HG02885 (cell line): ENCODE results near the gene DCAF10.
"Not testable (repeated sequence)": the region's sequence is repeated elsewhere in the genome, so short reads cannot be mapped to it uniquely, and the experiment has no call there.

ENCODE experiments used
- ATAC-seq: cut with Tn5 transposase; IDR thresholded peaks from one replicate; pipeline ENCODE4 v1.9.1; 2021; ENCODE audit warnings: mild to moderate bottlenecking; ENCODE audit not compliant: unreplicated experiment, poor library complexity

DCAF10 gene

GRCh38 chr9:37856551-37856950, 56.0 kb downstream of the DCAF10 start:
- ATAC-seq, result no peak

GRCh38 chr9:37859043-37859442, 58.4 kb downstream of the DCAF10 start:
- no peak for ATAC-seq

DNA sequence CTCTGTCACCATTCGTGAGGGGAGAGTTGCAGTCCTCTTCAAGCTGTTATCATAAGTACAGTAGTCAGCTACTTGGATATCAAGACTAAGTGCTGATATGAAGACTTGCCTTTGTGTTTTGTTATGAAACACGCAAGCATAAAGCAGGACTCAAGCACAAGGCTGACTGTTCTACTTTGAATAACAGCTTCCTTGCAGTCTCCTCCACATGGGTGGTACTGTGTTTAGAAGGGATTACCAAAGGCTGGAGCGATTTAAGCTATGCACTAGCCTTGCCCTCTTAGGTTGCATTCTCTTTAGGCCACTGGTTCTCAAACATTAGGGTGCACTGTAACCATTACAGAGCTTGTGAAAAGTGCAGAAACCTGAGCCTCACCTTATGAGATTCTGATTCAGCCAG, 61.9 kb downstream of the DCAF10 start:
- ATAC-seq, result no peak

GRCh38 chr9:37870081-37870798, 69.6 kb downstream of the DCAF10 start:
- no peak for ATAC-seq

- no peak for ATAC-seq
These were observed 70.2 kb downstream of the DCAF10 start for GRCh38 chr9:37870799-37871176.

GRCh38 chr9:37873955-37874354, 73.4 kb downstream of the DCAF10 start:
- no peak for ATAC-seq

DNA sequence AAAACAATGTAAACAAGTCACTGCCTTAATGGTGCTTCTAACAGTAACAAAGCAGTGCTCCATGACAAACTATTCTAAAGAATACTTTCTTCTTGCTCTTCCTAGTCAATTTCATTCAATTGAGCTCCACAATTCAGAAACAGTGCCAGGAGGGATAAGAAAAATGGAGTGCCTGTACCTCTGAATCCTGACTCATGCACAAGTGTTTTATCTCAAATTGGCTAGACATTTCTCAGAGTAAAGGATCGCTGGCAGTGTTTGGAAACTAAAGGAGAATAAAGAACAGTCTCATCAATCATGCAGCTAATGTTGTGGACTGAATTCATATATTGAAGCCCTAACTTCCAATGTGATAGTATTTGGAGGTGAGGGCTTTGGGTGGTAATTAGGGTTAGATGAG, 75.8 kb downstream of the DCAF10 start:
- no peak for ATAC-seq

DNA sequence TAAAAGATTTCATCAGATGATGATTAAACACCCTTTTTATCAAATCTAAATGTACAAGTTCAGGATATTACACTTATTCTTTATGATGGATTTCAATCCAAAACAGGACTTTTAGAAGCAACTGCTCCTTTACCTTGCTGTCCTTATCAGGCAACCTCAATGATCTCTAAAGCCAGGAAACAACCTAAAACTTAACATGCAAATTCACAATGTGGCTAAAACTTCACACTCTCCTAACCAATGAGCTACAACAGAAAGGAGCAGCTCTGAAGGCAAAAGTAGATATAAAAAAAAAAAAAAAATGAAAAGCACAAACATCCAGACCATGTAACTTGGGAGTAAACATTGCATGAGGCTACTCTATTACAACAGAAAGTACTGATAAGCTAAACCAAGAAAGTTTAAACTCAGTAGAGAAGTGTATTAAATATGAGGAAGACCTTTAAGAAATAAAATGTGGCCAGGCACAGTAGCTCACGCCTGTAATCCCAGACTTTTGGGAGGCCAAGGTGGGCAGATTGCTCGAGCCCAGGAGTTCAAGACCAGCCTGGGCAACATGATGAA, 80.4 kb downstream of the DCAF10 start:
- no peak for ATAC-seq

DNA sequence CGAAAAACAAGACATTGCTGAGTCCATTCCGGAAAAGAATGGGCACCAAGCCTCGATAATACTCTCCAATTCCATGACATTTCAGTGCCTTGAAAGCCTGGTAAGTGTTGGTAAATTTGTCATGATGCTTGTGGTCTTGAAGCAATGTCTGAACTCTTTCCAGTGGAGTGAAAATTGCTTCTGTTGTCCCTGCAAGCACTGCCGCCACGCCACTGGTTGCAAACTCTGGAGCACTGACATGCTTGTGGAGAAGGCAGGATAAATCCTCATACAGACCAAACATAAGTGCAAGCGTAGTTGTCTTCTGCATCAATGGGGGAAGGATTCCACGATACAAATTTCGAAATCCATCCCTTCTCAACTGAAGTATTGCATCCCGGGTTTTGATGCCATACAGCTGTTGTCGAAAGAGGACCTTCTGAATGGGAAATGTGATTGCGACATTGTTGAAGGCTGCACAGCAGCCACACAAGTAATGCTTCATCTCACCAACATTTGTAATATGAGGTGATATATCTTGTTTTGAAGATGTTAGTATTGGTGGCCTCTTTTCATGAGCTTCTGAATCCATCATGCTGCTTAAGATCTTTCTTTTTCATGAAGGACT, 87.5 kb downstream of the DCAF10 start:
- ATAC-seq, result not testable (repeated sequence)

DNA sequence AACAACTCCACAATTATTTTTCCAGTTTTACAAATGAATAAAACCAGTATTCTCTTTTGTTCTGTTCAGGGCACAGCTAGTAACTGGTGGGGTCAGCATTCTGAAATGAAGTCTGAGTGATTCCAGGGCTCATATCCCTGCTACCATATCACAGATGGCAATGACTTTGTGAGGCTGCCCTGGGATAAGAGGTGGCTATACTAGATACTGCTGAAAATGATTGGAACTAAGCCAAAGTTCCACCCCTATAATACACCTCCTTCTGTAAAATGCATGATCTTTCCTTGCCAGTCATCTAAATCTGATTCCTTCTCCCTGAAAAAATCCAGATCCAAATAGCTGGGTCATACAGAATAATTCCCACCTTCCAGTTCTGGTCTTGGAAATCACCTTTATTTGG, 88.9 kb downstream of the DCAF10 start:
- ATAC-seq, result no peak

DNA sequence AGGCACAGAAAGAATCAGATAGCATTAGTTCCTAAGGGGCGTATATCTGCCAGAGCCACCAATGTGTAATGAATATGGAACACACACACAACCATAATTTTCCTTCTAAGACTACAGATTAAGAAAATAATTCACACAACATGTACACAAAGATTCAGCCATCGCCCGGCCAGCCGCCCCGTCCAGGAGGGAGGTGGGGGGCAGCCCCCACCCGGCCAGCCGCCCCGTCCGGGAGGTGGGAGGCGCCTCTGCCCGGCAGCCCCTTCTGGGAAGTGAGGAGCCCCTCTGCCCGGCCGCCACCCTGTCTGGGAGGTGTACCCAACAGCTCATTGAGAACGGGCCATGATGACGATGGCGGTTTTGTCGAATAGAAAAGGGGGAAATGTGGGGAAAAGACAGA, 90.4 kb downstream of the DCAF10 start:
- not testable (repeated sequence) for ATAC-seq

- ATAC-seq, result no peak
These were observed 91.5 kb downstream of the DCAF10 start for GRCh38 chr9:37892063-37892462.

GRCh38 chr9:37897665-37898064, 97.1 kb downstream of the DCAF10 start:
- ATAC-seq, result no peak

DNA sequence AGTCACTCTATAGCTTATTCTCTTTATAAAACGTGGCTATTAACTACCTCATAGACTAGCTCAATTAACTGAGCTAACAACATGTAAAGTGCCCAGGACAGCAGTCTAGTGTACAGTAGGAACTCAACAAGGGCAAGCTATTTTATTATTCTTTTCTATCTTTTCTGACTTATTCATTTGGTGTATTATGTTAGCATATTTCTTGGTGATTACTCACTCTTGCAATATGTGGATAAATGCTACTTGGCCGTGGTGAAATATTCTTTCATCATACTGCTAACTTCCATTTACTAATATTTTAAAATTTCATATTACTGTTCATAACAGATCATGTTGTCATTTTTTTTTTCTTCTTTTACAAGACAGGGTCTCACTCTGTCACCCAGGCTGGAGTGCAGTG, 98.4 kb downstream of the DCAF10 start:
- ATAC-seq, result no peak

DNA sequence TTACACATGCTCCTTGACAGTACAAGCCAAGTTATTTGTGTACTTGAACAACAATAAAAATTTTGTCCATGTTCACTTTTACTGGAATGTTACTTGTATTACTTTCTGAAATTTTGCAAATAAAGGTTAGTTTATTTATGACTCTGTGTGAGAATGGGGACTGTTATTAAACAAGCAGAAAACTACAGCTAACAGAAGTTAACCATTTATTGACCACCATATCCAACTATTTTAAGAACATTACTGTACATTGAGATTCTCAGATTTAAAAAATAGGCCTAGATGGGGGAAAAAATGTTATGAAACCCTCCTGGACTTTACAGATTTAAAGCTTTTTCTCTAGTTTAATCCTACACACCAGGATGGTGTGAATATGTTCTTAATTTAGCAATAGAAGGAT, 101.5 kb downstream of the DCAF10 start:
- no peak for ATAC-seq

DNA sequence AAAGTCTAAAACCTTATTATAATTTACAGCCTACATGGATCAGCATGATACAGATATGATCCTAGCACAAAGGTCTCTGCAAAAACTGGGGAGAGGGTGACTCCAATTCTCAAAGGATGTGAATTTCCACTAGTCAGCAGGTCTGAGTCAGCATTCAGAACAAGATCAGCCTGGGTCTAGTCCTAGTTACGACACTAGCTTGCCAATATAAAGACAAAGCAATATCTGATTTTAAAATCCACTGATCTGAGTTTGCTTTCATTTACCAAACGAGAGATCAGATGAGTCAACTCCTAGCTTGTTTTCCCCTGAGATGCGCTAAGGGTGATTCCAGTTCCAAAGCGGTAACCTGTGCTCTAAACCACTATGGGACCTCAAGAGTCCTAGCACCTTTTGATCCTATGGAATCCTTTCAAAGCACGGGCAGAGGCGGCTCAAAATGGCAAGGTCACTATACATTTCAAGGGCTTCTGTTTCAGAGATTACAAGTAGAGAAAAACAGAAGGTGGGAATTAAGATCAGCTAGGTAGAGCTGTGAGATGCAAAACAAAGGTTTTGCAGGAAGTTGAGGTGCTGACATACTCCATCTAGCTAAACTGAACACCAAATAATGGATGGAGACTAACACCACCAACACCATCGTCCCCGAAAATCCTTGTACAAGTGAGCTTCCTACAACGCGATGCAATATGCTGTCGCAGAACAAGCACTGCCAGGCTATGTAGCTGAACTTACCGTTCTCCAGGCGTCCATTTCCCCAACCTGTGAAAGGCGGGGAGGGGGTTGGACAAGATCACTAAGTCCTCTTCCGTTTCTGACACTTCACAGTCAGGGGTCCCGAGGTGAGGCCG, 102.4 kb downstream of the DCAF10 start:
- peak; percentile 14 for ATAC-seq

DNA sequence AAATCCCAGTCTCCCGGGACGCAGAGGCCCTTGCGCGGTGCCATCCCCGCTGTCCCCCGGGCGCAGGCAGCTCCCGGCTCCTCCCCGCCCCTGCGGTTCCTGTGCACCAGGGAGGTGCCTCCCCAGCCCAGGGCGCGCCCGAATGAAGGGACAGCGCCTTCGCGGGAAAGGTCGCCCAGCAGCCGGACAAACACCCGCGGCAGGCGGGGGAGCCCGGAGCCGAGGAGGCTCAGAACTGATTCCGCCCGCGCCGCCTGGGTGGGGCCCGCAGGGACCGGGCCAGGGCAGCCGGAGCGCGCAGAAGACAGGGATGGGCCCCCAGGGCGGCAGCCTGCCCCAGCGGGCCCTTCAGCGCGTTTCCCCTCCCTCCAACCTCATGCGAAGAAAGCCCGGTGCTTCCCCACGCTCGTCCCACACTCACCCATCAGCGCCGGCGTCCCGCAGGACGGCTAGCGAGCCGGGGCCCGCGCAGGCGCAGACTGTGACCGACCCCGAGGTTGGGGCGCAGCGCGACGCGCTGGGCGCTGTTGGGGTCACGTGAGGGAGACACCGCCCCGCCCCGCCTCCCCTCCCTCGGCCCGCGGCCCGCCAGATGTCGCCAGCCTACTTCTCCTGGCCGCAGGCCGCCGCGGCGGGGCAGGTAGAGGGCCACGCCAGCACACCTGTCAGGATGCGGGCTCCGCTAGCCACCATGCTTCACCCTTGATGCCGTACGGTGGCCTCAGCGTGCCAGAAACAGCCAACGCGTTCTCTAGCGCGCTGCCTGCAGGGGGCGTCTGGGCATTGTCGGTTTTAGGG, 103.2 kb downstream of the DCAF10 start, which contains the start of gene SLC25A51:
TSS of gene SLC25A51 (minus strand) at position 481 of the 798 bp plus-strand sequence. CDS start 15,577 bp downstream, outside the sequence.
- peak; percentile 87 for ATAC-seq

- ATAC-seq, result no peak
These were observed 104.0 kb downstream of the DCAF10 start for GRCh38 chr9:37904445-37905130.

DNA sequence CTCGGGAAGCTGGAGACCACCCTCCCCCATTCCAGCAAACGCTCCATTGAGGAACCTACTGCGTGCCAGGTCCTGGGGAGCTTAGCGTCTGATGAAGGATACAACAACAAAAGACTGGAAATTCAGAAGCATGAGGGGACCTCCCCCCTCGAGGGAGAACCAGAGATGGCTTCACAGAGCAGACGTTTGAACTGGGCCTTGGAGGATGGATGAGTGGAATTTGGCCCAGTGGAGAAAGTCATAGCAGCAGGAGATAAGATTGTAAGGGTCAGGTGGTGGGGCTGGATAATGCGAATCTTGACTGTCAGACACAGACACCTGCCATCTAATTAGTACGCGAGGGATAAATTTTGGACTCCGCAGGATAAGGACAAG, 104.5 kb downstream of the DCAF10 start:
- no peak for ATAC-seq

DNA sequence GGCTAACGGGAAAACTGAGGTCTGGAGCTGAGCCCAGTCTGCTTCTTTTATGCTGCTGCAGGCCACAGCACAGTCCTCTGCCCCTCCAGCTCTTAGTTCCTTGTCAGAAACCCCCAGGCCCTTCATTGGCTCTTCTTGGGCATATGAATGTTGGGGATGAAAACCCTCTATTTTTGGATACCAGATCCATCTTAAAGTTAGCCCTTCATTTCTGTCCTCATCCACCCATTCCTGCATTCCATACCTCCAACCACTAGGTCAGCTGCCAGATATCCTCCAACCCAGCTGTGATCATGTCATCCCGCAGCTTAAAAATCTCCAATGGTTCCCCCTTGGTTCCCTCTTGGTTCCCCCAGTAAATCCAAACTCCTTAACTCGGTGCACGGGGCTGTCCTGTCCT, 105.2 kb downstream of the DCAF10 start:
- ATAC-seq, result no peak
